ENCODE results near the gene OSBPL2. TPM values are rescaled to one million over a fixed set of nuclear protein-coding genes. Genes with fewer than 3 reads are reported as not detected.

Gene OSBPL2
- total and polyA plus RNA-seq, 2 donors (not counting 3 experiments of a cell fraction or from before 2014, with no cell fraction given), result 13.1 to 33.0 TPM

- dilution Hi-C loops (cut with MboI; ENCODE audit: extremely low pct_ligation_motif_present, low sequenced_read_pairs), result no loop called here
- FAIRE-seq (peak; percentile 89), DNase-seq (ENCODE audit: low read depth, low spot score) (peak; percentile 98)
- H3K4me3 ChIP-seq (replicated peaks in 1 of 3; ENCODE audit: insufficient read depth in 1 of 3, low read depth in 1 of 3, low read length in 3 of 3), result peak within 1 kb of the TSS; percentile 32 to 95 (median 50)
- no peaks in the 10 kb centered on the region for H4K20me1 ChIP-seq (replicated peaks; ENCODE audit: control insufficient read depth, extremely low read depth, insufficient read depth, low read length)
- peak; percentile 81 for TF ChIP-seq POLR2AphosphoS5 (IDR thresholded peaks at IDR 0.05; ENCODE audit: insufficient read depth, low read depth, low read length)
- TF ChIP-seq, protein P1, sequence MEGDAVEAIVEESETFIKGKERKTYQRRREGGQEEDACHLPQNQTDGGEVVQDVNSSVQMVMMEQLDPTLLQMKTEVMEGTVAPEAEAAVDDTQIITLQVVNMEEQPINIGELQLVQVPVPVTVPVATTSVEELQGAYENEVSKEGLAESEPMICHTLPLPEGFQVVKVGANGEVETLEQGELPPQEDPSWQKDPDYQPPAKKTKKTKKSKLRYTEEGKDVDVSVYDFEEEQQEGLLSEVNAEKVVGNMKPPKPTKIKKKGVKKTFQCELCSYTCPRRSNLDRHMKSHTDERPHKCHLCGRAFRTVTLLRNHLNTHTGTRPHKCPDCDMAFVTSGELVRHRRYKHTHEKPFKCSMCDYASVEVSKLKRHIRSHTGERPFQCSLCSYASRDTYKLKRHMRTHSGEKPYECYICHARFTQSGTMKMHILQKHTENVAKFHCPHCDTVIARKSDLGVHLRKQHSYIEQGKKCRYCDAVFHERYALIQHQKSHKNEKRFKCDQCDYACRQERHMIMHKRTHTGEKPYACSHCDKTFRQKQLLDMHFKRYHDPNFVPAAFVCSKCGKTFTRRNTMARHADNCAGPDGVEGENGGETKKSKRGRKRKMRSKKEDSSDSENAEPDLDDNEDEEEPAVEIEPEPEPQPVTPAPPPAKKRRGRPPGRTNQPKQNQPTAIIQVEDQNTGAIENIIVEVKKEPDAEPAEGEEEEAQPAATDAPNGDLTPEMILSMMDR (IDR thresholded peaks at IDR 0.05; ENCODE audit: extremely low read depth in 1 of 2, insufficient read depth in 1 of 2, low read depth in 1 of 2, low read length in 2 of 2), result peak; percentile 92 to 95
- TF ChIP-seq JUN (IDR thresholded peaks at IDR 0.05; ENCODE audit: borderline replicate concordance, insufficient read depth, insufficient read length, low read depth), result no peak
- TF ChIP-seq, protein P2, sequence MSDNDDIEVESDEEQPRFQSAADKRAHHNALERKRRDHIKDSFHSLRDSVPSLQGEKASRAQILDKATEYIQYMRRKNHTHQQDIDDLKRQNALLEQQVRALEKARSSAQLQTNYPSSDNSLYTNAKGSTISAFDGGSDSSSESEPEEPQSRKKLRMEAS (IDR thresholded peaks at IDR 0.05; ENCODE audit: insufficient read depth, insufficient read length), result no peak
- TF ChIP-seq MYC (IDR thresholded peaks at IDR 0.05; ENCODE audit: low read depth, low read length), result no peak
- TF ChIP-seq POLR2A (IDR thresholded peaks at IDR 0.05; ENCODE audit: low read depth, low read length), result peak; percentile 59
- TF ChIP-seq GATA2 (IDR thresholded peaks at IDR 0.05; ENCODE audit: insufficient read depth, insufficient read length, low read depth, low read length), result no peak
- peak; percentile 6 for TF ChIP-seq FOS (IDR thresholded peaks at IDR 0.05; ENCODE audit: borderline replicate concordance, insufficient read depth, low read length)
- TF ChIP-seq EZH2 (IDR thresholded peaks at IDR 0.05; ENCODE audit: borderline replicate concordance, low read depth, low read length, severe bottlenecking), result no peak
- no peaks in the 10 kb centered on the region for H3K9me3 ChIP-seq (replicated peaks; ENCODE audit: control insufficient read depth, insufficient read depth, low read length)
- peaks cover 21% of the 10 kb centered on the region for H3K4me1 ChIP-seq (ENCODE audit: control insufficient read depth, extremely low read depth, insufficient read depth, low read length)
- H3K27me3 ChIP-seq (ENCODE audit: control insufficient read depth in 2 of 2, insufficient read depth in 2 of 2, low read length in 2 of 2), result no peaks in the 10 kb centered on the region
- ChIA-PET CTCF (interaction anchor here (0.6 to 8.1 kb wide), 12 partner anchors 56 to 1117 kb away, joined by 3 to 113 read pairs (median 6); partner anchors contain the start of genes LAMA5 and RPS21), POLR2A (no interaction called here)
- peaks cover 41% of the 10 kb centered on the region for H3K79me2 ChIP-seq (ENCODE audit: control insufficient read depth, insufficient read depth, low read length)
- peak within 1 kb of the TSS; percentile 84 for H3K27ac ChIP-seq (ENCODE audit: insufficient read depth, low read depth, low read length)
- H3K36me3 ChIP-seq (ENCODE audit: control insufficient read depth in 2 of 2, extremely low read depth in 1 of 2, insufficient read depth in 2 of 2, low read length in 2 of 2), result peaks cover 15 to 24% of the 10 kb centered on the region in 2 experiments
- no peaks in the 10 kb centered on the region for H3K9me1 ChIP-seq (replicated peaks; ENCODE audit: control insufficient read depth, extremely low read depth, insufficient read depth, low read length)
- intact Hi-C loops (cut with micrococcal nuclease), result loop anchor here (1.0 to 10.0 kb wide), 10 partner anchors 57 to 492 kb away; partner anchors contain the start of genes MRGBP, OSBPL2 and RPS21
- no TSS peak for BruUV-seq (replicated peaks)
- H3K4me2 ChIP-seq (ENCODE audit: insufficient read depth, low read length), result peak within 1 kb of the TSS; percentile 78
- H3K9ac ChIP-seq (replicated peaks; ENCODE audit: extremely low read depth, insufficient read depth, low read length), result peak within 1 kb of the TSS; percentile 91
- peak within 1 kb of the TSS; percentile 74 for H2AFZ ChIP-seq (ENCODE audit: low read depth, low read length)
Observed at GRCh38 chr20:62302341-62303061, 64.2 kb downstream of the OSBPL2 start, which contains the start of gene ADRM1. Gene ADRM1 (plus strand): TSS chr20:62302997. CDS start chr20:62303569, 572 bp downstream.

All from endothelial cell of umbilical vein (primary cell).